ENCODE results near the gene BACH1. TPM values are rescaled to one million over a fixed set of nuclear protein-coding genes. Genes with fewer than 3 reads are reported as not detected.

The BACH1 gene
- total and polyA plus RNA-seq, 2 of the 8 experiments (the other 6 are each of a cell fraction or from before 2014, with no cell fraction given), result 6.9 to 50.7 TPM

- Histone ChIP-seq H4K5ac (ENCODE audit: insufficient read length, low read depth, low read length) (no peak overlapping the region), H3K56ac (replicated peaks; ENCODE audit: insufficient read length, low read depth, low read length) (no peak overlapping the region), H2AK5ac (ENCODE audit: low read depth, low read length) (no peak overlapping the region), H2BK12ac (ENCODE audit: low read depth, low read length) (no peak overlapping the region), H3K23me2 (ENCODE audit: low read depth, low read length) (no peaks in the 10 kb centered on the region; the same call in 1 of the 2 replicates), H2BK5ac (ENCODE audit: low read depth, low read length) (no peak overlapping the region), H4K8ac (ENCODE audit: extremely low read depth, insufficient read depth, low read length) (no peak overlapping the region), H3K27ac (ENCODE audit: low read depth, low read length) (no peak overlapping the region), H3K4ac (replicated peaks; ENCODE audit: insufficient read length, low read depth, low read length) (no peak overlapping the region), H4K20me1 (replicated peaks in 1 of 2; ENCODE audit: control insufficient read depth in 1 of 2, insufficient read depth in 2 of 2, low read length in 2 of 2) (no peaks in the 10 kb centered on the region), H3K4me2 (ENCODE audit: insufficient read depth in 1 of 2, low read depth in 2 of 2, low read length in 2 of 2) (no peak overlapping the region), H3K18ac (ENCODE audit: extremely low read depth, low read length) (no peak overlapping the region), H2AFZ (ENCODE audit: low read length) (no peak overlapping the region), H3K23ac (ENCODE audit: insufficient read length) (no peak overlapping the region), H3K9me3 (ENCODE audit: insufficient read depth in 2 of 2, low read depth in 1 of 2, low read length in 1 of 2) (no peaks in the 10 kb centered on the region), H3K79me1 (ENCODE audit: low read depth, low read length) (no peaks in the 10 kb centered on the region), H3K9ac (replicated peaks in 1 of 4; ENCODE audit: extremely low read depth in 1 of 4, low read depth in 3 of 4, low read length in 3 of 4) (no peak overlapping the region), H3K4me1 (replicated peaks in 1 of 4; ENCODE audit: control insufficient read depth in 3 of 4, insufficient read depth in 4 of 4, low read length in 3 of 4) (no peaks in the 10 kb centered on the region), H2BK15ac (ENCODE audit: low read length) (no peak overlapping the region), H3K36me3 (ENCODE audit: control insufficient read depth in 2 of 4, insufficient read depth in 4 of 4, low read length in 3 of 4) (no peaks in the 10 kb centered on the region), H2BK20ac (ENCODE audit: low read length) (no peak overlapping the region), H3K79me2 (ENCODE audit: control insufficient read depth in 1 of 2, insufficient read depth in 2 of 2, low read length in 2 of 2) (no peaks in the 10 kb centered on the region), H3K14ac (ENCODE audit: insufficient read length) (no peak overlapping the region), H2BK120ac (replicated peaks; ENCODE audit: low read depth, low read length) (no peak overlapping the region), H3K4me3 (ENCODE audit: extremely low read depth in 1 of 4, insufficient read depth in 2 of 4, low read depth in 3 of 4, low read length in 4 of 4) (no peak overlapping the region), H3K27me3 (replicated peaks in 1 of 4; ENCODE audit: control insufficient read depth in 3 of 4, extremely low read depth in 1 of 4, insufficient read depth in 3 of 4, low read length in 3 of 4) (peaks cover 0 to 1% (median 0%) of the 10 kb centered on the region in 4 experiments; a peak in 1 of 7 replicates), H4K91ac (replicated peaks; ENCODE audit: insufficient read length, low read length) (no peak overlapping the region)
- no peak for FAIRE-seq
- ChIA-PET POLR2A (ENCODE audit: partially characterized antibody) (interaction anchor here (1.6 to 1.8 kb wide), 2 partner anchors 8 to 11 kb away, joined by 5 to 6 read pairs; partner anchors contain the start of gene BACH1), CTCF (ENCODE audit: partially characterized antibody) (interaction anchor here (0.8 to 1.3 kb wide), 2 partner anchors 11 to 124 kb away, joined by 3 read pairs; partner anchors contain the start of gene BACH1)
- 93% methylated on average over 1 of the region's 1 CpG; no CpG with 5 or more reads in 1 of the 2 experiments for WGBS, 2 experiments (ENCODE audit: extremely low coverage in 1 of 2, insufficient coverage in 1 of 2, insufficient read length in 1 of 2, insufficient replicate concordance in 2 of 2, low coverage in 1 of 2, low lambda C conversion rate in 2 of 2, missing lambda C conversion rate in 1 of 2)
- DNase-seq (ENCODE audit: low read depth in 1 of 2, low spot score in 2 of 2), result no peak
- TF ChIP-seq SAP30 (IDR thresholded peaks at IDR 0.05; ENCODE audit: insufficient read depth, insufficient replicate concordance, low read length) (no peak), CTCF (IDR thresholded peaks at IDR 0.05; ENCODE audit: control extremely low read depth in 1 of 3, insufficient read depth in 1 of 3, low read depth in 1 of 3, low read length in 3 of 3) (no peak), CEBPB (IDR thresholded peaks at IDR 0.05; ENCODE audit: low read depth, low read length) (no peak), RNF2 (IDR thresholded peaks at IDR 0.05; ENCODE audit: borderline replicate concordance, low read depth, low read length, missing control alignments, poor library complexity, severe bottlenecking) (no peak), BACH1 (IDR thresholded peaks at IDR 0.05; ENCODE audit: low read length) (no peak), ATF2 (IDR thresholded peaks at IDR 0.05; ENCODE audit: low read length) (no peak), BRCA1 (IDR thresholded peaks at IDR 0.05; ENCODE audit: low read depth, low read length) (no peak), SP2 (IDR thresholded peaks at IDR 0.05; ENCODE audit: low read length) (no peak), JUN (IDR thresholded peaks at IDR 0.05; ENCODE audit: low read depth, low read length) (no peak), TAF1 (IDR thresholded peaks at IDR 0.05; ENCODE audit: low read depth, low read length) (no peak)
Measured at GRCh38 chr21:29287383-29287782, 11.3 kb upstream of the BACH1 start.

Measured in H1 (cell line).